Measurements from ENCODE around the gene MAGI2. TPM values are rescaled to one million over a fixed set of nuclear protein-coding genes. Genes with fewer than 3 reads are reported as not detected.

MAGI2 gene
- total and polyA plus RNA-seq, 2 of the 13 experiments (the other 11 are each of a cell fraction or from before 2014, with no cell fraction given): 1.5 to 3.8 TPM

- TF ChIP-seq ZNF7 (CRISPR knock-in tag; IDR thresholded peaks at IDR 0.05): no peak
- no peak for TF ChIP-seq TRIM24 (CRISPR knock-in tag; IDR thresholded peaks at IDR 0.05)
- TF ChIP-seq ZNF263 (CRISPR knock-in tag; IDR thresholded peaks at IDR 0.05): no peak
Observed at GRCh38 chr7:78141522-78142281, 1311.8 kb downstream of the MAGI2 start (continued).

GRCh38 chr7:78140109-78140508, 1313.4 kb downstream of the MAGI2 start:
- no TSS peak for BruUV-seq (replicated peaks)
- H3K4me1 ChIP-seq (ENCODE audit: insufficient read depth, low read length): no peaks in the 10 kb centered on the region
- H3K9me3 ChIP-seq (ENCODE audit: low read length): no peaks in the 10 kb centered on the region
- no peak overlapping the region for H2AFZ ChIP-seq (ENCODE audit: low read length)
- no peak for TF ChIP-seq BRD4 (CRISPR knock-in tag; IDR thresholded peaks at IDR 0.05)
- DNase-seq (ENCODE audit: low spot score): no peak
- POLR2A ChIA-PET: no interaction called here
- in situ Hi-C loops (cut with HindIII; ENCODE audit: extremely low pct_ligation_motif_present, low pct_unique_long_range_greater_than_20kb): no loop called here
- H3K79me2 ChIP-seq (ENCODE audit: insufficient read depth, low read length): no peaks in the 10 kb centered on the region
- no peaks in the 10 kb centered on the region for H3K27me3 ChIP-seq (ENCODE audit: control insufficient read depth in 1 of 2, insufficient read depth in 2 of 2, low read length in 2 of 2)
- 10% methylated on average over 2 of the region's 2 CpGs for WGBS (ENCODE audit: low lambda C conversion rate)
- intact Hi-C loops (cut with micrococcal nuclease; ENCODE audit: unreplicated experiment): no loop called here
- ATAC-seq: no peak
- H3K27ac ChIP-seq (ENCODE audit: extremely low read length, insufficient read depth, low read length): no peak overlapping the region
- FAIRE-seq: no peak
- H3K9ac ChIP-seq (ENCODE audit: insufficient read depth, low read depth, low read length): no peak overlapping the region
- H4K20me1 ChIP-seq (ENCODE audit: insufficient read depth, low read length): no peaks in the 10 kb centered on the region
- H3K4me2 ChIP-seq (ENCODE audit: low read depth, low read length): no peak overlapping the region
- no peaks in the 10 kb centered on the region for H3K36me3 ChIP-seq (replicated peaks in 1 of 2; ENCODE audit: control insufficient read depth in 1 of 2, insufficient read depth in 2 of 2, low read length in 2 of 2)
- CTCF ChIA-PET (ENCODE audit: low intra/inter-chr PET ratio, low total read pairs): no interaction called here
- H3K4me3 ChIP-seq (replicated peaks in 1 of 3; ENCODE audit: insufficient read depth in 1 of 3, low read depth in 2 of 3, low read length in 3 of 3): no peak overlapping the region

GRCh38 chr7:78139335-78139734, 1314.1 kb downstream of the MAGI2 start:
- Histone ChIP-seq H3K79me2 (ENCODE audit: insufficient read depth, low read length) (no peaks in the 10 kb centered on the region), H3K9ac (ENCODE audit: insufficient read depth, low read depth, low read length) (no peak overlapping the region), H3K4me1 (ENCODE audit: insufficient read depth, low read length) (no peaks in the 10 kb centered on the region), H3K4me3 (replicated peaks in 1 of 3; ENCODE audit: insufficient read depth in 1 of 3, low read depth in 2 of 3, low read length in 3 of 3) (no peak overlapping the region), H4K20me1 (ENCODE audit: insufficient read depth, low read length) (no peaks in the 10 kb centered on the region), H3K36me3 (replicated peaks in 1 of 2; ENCODE audit: control insufficient read depth in 1 of 2, insufficient read depth in 2 of 2, low read length in 2 of 2) (no peaks in the 10 kb centered on the region), H3K9me3 (ENCODE audit: low read length) (no peaks in the 10 kb centered on the region), H3K4me2 (ENCODE audit: low read depth, low read length) (no peak overlapping the region), H3K27ac (ENCODE audit: extremely low read length, insufficient read depth, low read length) (no peak overlapping the region), H3K27me3 (ENCODE audit: control insufficient read depth in 1 of 2, insufficient read depth in 2 of 2, low read length in 2 of 2) (no peaks in the 10 kb centered on the region), H2AFZ (ENCODE audit: low read length) (no peak overlapping the region)
- intact Hi-C loops (cut with micrococcal nuclease; ENCODE audit: unreplicated experiment) (loop anchor here (10.0 kb wide), 1 partner anchor 785 kb away; no protein-coding TSS in a partner anchor), in situ Hi-C loops (cut with HindIII; ENCODE audit: extremely low pct_ligation_motif_present, low pct_unique_long_range_greater_than_20kb) (no loop called here)
- no TSS peak for BruUV-seq (replicated peaks)
- ATAC-seq: no peak
- peak in 1 of 2 experiments; percentile 29; a peak in 1 of 4 replicates for TF ChIP-seq MAFK (conservative IDR thresholded peaks at IDR 0.05 in 1 of 2, IDR thresholded peaks at IDR 0.05 in 1 of 2; ENCODE audit: low read length in 2 of 2)
- TF ChIP-seq DMTF1 (CRISPR knock-in tag; IDR thresholded peaks at IDR 0.05): no peak
- WGBS (ENCODE audit: low lambda C conversion rate): 26% methylated on average over 3 of the region's 3 CpGs
- CTCF ChIA-PET (ENCODE audit: low intra/inter-chr PET ratio, low total read pairs): no interaction called here
- POLR2A ChIA-PET: no interaction called here
- no peak for DNase-seq (ENCODE audit: low spot score)
- no peak for FAIRE-seq
